ENCODE results near the gene DHX32. TPM values are rescaled to one million over a fixed set of nuclear protein-coding genes. Genes with fewer than 3 reads are reported as not detected.

DHX32 gene
- total RNA-seq, 1 experiment from 2014 or later, result 28.0 TPM

GRCh38 chr10:125880719-125881118 is 373 bp downstream of the DHX32 start:
- peak overlapping the region; percentile 53; the same call in 1 of the 2 replicates for H3K27ac Mint-ChIP-seq
- POLR2A ChIA-PET, result no interaction called here
- H3K4me3 Mint-ChIP-seq, result peak overlapping the region; percentile 50
- H3K27me3 Mint-ChIP-seq (ENCODE audit: low read depth), result peaks cover 5% of the 10 kb centered on the region
- no peak for DNase-seq (ENCODE audit: low spot score)
- no peak for TF ChIP-seq HMGXB4 (CRISPR knock-in tag; IDR thresholded peaks at IDR 0.05)
- no peak for TF ChIP-seq TP53 (CRISPR knock-in tag; IDR thresholded peaks at IDR 0.05)
- no peak for TF ChIP-seq ATF1 (CRISPR knock-in tag; IDR thresholded peaks at IDR 0.05)
- TF ChIP-seq STAT6 (CRISPR knock-in tag; conservative IDR thresholded peaks at IDR 0.05; ENCODE audit: low read depth), result no peak
- TF ChIP-seq JUN (CRISPR knock-in tag; IDR thresholded peaks at IDR 0.05), result no peak
- no peak for TF ChIP-seq ZNF423 (CRISPR knock-in tag; IDR thresholded peaks at IDR 0.05)
- TF ChIP-seq NFE2L1 (CRISPR knock-in tag; IDR thresholded peaks at IDR 0.05), result no peak
- TF ChIP-seq MYBL2 (CRISPR knock-in tag; IDR thresholded peaks at IDR 0.05), result no peak
- no peak for TF ChIP-seq ZNF232 (CRISPR knock-in tag; IDR thresholded peaks at IDR 0.05)
- no peak for TF ChIP-seq CDX4 (CRISPR knock-in tag; IDR thresholded peaks at IDR 0.05; ENCODE audit: borderline replicate concordance)
- TF ChIP-seq ZNF121 (CRISPR knock-in tag; IDR thresholded peaks at IDR 0.05), result no peak
- TF ChIP-seq ZSCAN18 (CRISPR knock-in tag; IDR thresholded peaks at IDR 0.05), result no peak
- TF ChIP-seq AFF4 (CRISPR knock-in tag; IDR thresholded peaks at IDR 0.05; ENCODE audit: borderline replicate concordance), result no peak
- no peak for TF ChIP-seq ZNF317 (CRISPR knock-in tag; IDR thresholded peaks at IDR 0.05; ENCODE audit: borderline replicate concordance, low read depth)
- no peak for TF ChIP-seq SOX15 (CRISPR knock-in tag; IDR thresholded peaks at IDR 0.05)
- no peak for TF ChIP-seq HMGA2 (CRISPR knock-in tag; IDR thresholded peaks at IDR 0.05)
- TF ChIP-seq NR2C2 (CRISPR knock-in tag; IDR thresholded peaks at IDR 0.05), result no peak
- TF ChIP-seq ATF6 (CRISPR knock-in tag; IDR thresholded peaks at IDR 0.05), result no peak
- TF ChIP-seq GTF2I (CRISPR knock-in tag; conservative IDR thresholded peaks at IDR 0.05), result no peak
- CTCF ChIA-PET, result interaction anchor here (0.6 to 2.5 kb wide), 2 partner anchors 12 to 54 kb away, joined by 3 to 13 read pairs; no protein-coding TSS in a partner anchor
- peaks cover 43% of the 10 kb centered on the region for H3K36me3 Mint-ChIP-seq
- peak; percentile 31 for ATAC-seq
- H3K4me1 Mint-ChIP-seq, result peaks cover 27% of the 10 kb centered on the region
- peaks cover 21% of the 10 kb centered on the region for H3K9me3 Mint-ChIP-seq
